GM19238 (cell line): Measurements from ENCODE around the gene PRKAR1B.

Source experiments
- DNase-seq: peaks from one replicate; pipeline ENCODE4 v3.0.0; 2011; ENCODE audit warnings: low spot score; ENCODE audit not compliant: insufficient read length

The PRKAR1B gene

DNA sequence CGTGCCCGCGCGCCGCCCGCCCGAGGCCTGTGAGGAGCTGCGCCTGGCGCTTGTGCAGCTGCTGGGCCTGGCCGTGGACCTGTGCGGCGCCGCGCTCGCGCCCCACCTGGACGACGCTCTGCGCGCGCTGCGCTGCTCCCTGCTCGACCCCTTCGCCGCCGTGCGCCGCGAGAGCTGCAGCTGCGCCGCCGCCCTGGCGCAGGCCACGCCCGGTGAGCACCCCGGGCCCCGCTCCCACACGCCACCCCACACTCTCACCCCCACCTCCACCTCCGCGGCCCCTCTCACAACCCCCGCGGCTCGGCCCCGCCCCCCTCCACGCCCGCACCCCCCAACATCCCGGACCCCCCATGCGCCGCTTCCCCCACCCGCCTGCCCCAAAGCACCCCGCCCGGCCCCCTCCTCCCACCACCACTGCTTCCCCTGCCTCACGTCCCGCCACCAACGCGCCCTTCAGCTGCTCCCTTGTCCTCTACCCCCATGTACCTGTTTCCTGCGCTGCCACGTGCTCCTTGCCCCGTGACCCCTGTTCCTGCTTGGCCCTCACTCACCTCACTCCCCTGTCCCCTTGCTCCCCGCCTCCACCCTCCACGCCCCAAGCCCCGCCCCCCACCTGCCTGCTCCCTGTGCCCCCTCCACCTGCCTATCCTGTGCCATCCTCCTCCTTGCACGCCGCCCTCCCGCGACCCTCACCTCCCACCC, at the start of gene PRKAR1B:
PRKAR1B (minus strand) TSS at position 178 of the 702 bp plus-strand sequence. CDS start 15,776 bp downstream, outside the sequence.
- peak; percentile 67 for DNase-seq

- no peak for DNase-seq
Observed at GRCh38 chr7:776381-776780, 49.3 kb upstream of the PRKAR1B start.

DNA sequence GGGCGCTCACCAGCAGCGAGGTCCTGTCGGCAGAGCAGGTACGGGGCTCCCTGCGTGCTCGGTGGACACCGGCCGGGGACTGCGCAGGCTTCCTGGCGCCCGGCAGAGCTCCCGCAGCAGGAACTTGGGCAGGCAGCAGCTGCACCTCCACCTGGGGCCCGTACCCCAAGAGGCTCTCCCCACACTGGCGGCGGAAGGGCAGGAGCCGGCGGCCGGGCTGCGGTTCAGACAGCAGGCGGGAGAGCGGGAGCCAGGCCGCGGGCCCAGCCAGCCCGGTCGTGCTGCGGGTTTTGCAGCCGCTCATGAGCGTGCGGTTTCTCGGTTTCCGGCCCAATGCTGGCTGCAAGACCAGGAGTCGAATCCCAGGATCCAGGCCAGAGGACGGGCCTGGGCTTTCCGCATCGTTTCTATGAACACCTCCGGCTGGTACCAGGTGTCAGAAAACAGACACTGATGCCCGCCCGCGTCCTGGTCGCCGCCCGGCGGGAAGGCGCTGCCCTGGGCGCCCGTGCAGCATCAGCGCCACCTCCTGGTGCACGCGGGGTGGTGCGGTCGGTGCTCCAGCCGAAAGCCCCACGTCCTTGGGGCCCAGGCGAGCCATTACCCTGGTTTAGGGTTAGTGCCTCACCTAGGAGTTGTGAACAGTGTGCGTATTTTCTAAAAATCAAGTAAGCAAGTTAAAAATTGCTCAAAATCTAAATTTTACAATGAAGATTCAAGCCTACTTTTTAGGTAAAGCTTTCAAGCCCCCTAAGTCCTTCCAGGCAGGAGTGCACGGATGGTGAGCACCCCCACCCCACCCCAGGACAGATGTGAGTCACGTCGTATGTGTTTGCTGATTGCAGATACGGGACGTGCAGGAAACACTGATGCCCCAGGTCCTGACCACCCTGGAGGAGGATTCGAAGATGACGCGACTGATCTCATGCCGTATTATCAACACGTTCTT, 47.4 kb upstream of the PRKAR1B start:
- peak; percentile 58 for DNase-seq

DNA sequence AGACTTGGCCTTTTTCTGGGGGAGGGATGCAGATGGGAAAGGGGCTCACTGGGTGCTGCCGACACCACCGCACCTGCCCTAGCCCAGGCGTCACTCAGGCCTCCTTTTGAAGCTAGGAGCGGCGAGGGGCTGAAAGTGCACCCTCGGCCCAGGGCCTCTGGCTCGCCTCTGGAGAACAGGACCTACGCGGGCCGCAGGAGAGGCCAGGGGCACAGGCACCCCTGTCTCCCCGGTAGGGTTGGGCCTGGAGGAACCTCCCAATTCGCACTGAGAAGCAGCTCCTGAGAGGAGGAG, 46.5 kb upstream of the PRKAR1B start:
- DNase-seq = no peak

- DNase-seq = no peak
Observed at GRCh38 chr7:772861-773621, 46.0 kb upstream of the PRKAR1B start.

GRCh38 chr7:772392-772791, 45.3 kb upstream of the PRKAR1B start:
- DNase-seq = no peak

GRCh38 chr7:772005-772294, 44.9 kb upstream of the PRKAR1B start:
- no peak for DNase-seq

DNA sequence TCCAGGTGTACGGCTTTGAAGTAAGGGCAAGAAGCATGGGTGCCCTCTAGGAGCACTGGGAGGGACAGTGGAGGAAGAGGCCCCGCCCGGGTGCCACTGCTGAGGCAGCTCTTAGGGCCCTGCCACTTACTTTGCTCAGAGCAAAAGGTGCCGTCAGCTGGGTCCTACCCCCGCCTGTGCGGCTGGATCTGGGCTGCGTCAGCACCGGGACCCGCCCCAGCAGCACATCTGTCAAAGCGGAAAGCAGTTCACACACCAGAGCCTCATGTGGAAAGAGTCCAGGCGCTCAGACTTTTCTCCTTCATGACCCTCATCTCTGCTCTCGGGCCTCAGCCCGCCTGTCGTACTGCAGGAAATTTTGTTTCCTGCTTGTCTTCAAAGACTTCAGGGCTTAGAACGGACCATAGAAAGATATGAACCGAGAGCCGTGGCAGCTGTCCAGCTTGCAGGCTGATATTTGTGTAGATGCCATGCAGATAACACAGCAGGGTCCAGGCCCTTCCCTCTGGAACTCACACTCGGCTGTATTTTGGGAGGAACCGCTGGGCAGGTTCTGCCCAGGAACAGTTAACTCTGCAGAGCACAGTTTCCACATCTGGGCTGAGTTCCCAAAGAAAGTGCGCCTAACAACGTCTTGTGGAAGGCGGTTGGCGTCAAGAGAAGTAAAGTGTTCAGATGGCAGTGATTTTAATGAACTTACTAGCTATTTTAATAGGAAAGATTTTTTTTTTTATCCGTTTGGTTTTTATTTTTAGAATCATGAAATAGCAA, 44.3 kb upstream of the PRKAR1B start:
- no peak for DNase-seq

GRCh38 chr7:770741-771166, 43.7 kb upstream of the PRKAR1B start:
- no peak for DNase-seq

DNA sequence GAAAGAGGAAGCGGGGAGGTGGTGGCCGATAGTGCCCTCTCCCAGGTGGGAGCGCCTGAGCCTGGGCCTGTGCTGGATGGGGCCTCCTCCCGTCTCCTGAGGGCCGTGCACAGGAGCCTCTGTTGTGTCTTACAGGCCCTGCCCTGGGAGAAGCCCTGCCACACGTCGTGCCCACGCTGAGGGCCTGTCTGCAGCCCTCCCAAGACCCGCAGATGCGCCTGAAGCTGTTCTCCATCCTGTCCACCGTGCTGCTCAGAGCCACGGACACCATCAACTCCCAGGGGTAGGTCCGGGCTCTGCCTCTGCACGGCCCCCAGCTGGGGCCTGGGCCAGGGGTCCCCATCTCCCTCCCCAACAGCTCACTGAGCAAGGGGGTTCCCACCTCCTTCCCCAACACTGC, 43.3 kb upstream of the PRKAR1B start:
- no peak for DNase-seq

DNA sequence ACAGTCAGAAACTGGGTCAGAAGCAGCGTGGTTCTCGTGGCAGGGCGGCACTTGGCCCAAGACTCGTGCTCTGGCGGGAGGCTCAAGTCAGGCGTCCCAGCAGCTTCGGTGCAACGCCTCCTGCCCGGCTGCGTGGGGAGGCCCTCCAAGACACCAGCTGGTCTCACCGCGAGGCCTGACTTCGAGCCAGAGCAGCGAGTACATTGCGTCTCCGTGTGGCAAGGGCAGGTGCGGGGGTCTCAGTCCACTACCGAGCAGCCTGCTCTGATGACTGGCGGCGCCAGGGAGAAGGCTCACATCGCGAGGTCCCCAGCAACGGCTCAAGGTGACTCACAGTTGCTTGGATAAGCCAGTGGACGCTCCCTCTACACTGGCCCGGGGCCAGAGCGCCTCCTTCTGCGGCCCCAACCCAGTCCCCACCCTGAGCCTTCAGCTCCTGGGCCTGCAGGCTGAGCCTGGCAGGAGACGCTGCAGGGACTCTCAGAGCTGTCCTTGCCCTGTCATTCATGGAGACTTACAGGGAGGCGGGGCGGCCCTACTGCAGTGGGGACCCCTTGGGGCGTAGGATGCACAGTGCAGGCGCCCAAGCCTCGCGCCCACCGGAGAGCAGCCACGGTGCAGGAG, 41.9 kb upstream of the PRKAR1B start:
- no peak for DNase-seq

DNA sequence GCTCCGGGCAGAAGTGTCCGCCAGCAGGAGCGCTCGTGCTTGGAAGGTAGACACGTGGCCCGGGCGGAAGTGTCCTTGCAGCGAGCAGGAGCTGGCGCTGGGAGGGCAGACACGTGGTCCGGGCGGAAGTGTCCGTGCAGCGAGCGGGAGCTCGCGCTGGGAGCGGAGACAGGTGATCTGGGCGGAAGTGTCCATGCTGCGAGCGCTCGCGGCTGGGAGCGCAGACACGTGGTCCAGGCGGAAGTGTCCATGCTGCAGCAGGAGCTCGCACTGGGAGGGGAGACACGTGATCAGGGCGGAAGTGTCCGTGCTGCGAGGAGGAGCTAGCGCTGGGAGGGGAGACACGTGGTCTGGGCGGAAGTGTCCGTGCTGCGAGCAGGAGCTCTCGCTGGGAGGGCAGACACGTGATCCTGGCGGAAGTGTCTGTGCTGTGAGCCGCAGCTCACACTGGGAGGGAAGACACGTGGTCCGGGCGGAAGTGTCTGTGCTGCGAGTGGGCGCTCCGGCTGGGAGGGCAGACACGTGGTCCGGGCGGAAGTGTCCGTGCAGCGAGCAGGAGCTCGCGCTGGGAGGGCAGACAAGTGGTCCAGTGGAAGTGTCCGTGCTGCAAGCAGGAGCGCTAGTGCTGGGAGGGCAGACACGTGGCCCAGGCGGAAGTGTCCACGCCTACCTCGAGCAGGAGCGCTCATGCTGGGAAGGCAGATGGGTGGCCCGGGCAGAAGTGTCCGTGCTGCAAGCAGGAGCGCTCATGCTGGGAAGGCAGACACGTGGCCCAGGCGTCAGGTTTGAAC, 41.1 kb upstream of the PRKAR1B start:
- no peak for DNase-seq

GRCh38 chr7:767580-767940, 40.5 kb upstream of the PRKAR1B start:
- no peak for DNase-seq

DNA sequence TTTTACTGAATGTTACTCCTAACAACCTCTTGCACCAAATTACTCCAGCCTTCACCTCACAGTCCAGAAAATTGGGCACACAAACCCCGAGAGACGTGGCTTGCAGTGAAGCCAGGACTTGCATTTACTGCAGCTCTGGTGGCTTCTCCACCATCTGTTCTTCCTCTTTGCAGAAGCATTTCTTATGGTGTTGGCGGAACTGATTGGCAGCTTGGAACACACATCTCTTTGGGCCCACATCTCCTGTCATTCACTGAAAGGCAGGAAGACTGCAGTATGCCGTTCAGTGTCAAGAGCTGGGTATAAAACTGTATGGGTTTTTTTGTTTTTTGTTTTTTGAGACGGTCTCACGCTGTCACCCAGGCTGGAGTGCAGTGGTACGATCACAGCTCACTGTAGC, 38.3 kb upstream of the PRKAR1B start:
- DNase-seq = no peak

- no peak for DNase-seq
Observed at GRCh38 chr7:763762-764161, 36.7 kb upstream of the PRKAR1B start.

DNA sequence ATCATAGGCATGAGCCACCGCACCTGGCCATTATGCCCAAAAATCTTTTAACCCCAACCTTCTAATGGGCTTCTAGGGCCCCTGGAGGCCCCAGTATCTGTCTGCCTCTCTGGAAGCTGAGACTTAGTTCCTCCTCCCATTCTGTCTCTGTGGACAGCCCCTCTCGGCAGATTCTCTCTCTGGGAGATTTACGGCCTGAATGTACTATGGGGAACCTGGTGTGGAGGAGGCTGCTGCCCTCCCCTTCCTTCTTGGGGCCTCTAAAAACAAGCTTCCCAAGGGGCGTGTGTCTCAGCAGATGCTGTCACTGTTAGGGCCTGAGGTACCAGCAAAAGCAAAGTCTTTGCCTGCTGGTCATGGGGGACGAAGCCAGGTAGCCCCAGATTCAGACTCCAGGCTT, 35.8 kb upstream of the PRKAR1B start:
- DNase-seq = no peak

- DNase-seq = no peak
Observed at GRCh38 chr7:761631-762030, 34.5 kb upstream of the PRKAR1B start.

- DNase-seq = no peak
Observed at GRCh38 chr7:761101-761500, 34.0 kb upstream of the PRKAR1B start.

DNA sequence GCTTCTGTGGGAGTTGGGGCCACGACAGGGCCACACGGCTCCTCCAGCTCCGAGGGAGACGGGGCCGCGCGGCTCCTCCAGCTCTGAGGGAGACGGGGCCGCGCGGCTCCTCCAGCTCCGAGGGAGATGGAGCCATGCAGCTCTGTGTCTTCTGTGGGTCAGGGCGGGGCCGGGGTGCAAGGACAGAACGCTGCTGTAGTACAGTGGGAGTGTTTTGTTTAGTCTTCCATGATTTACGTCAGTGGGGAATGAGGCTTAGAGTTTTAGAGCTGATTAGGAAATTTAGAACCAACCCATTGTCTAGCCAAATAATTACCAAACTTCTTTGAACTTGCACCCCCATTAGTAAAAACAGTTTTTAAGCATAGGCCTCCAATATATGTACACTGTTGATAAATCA, 32.9 kb upstream of the PRKAR1B start:
- DNase-seq = no peak

- no peak for DNase-seq
Observed at GRCh38 chr7:759569-759968, 32.5 kb upstream of the PRKAR1B start.
